Left lung (tissue), 14 donors: ENCODE measurements around the gene ZDHHC12. TPM values are rescaled to one million over a fixed set of nuclear protein-coding genes. Genes with fewer than 3 reads are reported as not detected.

Experiments used
- ATAC-seq: fragments of 200-7000 bp; cut with Tn5 transposase; one replicate; pipeline ENCODE4 v1.9.1; 2020; ENCODE audit warnings: moderate library complexity
- DNase-seq, 4 donors: peaks; one replicate each; pipeline ENCODE4 v3.0.0-alpha.2; 2013 to 2020
- H3K27ac ChIP-seq, 2 donors: fragments of 200-600 bp; sonication (generic) in 1 of 2; one replicate each; pipeline versions ENCODE4 v1.5.0 to v1.8.0; 2020 to 2021
- H3K27me3 ChIP-seq, 2 donors: fragments of 200-600 bp; sonication (generic) in 1 of 2; one replicate each; pipeline versions ENCODE4 v1.5.0 to v1.8.0; 2020 to 2021
- H3K36me3 ChIP-seq, 2 donors: fragments of 200-600 bp; sonication (generic) in 1 of 2; one replicate each; pipeline versions ENCODE4 v1.5.0 to v1.8.0; 2020 to 2021
- H3K4me1 ChIP-seq, 2 donors: fragments of 200-600 bp; one replicate each; pipeline ENCODE4 v1.8.0; 2021
- H3K4me3 ChIP-seq, 2 donors: fragments of 200-600 bp; sonication (generic) in 1 of 2; one replicate each; pipeline versions ENCODE4 v1.5.0 to v1.8.0; 2020 to 2021; ENCODE audit warnings: mild to moderate bottlenecking in 1 of 2
- H3K9me3 ChIP-seq, 2 donors: fragments of 200-600 bp; sonication (generic) in 1 of 2; one replicate each; pipeline versions ENCODE4 v1.5.0 to v1.8.0; 2020 to 2021
- intact Hi-C, 2 donors: fragments of 100-400 bp; cut with DNase I; formaldehyde crosslinking; loops; one replicate each; pipeline versions ENCODE4 v1.11.2 to v1.14.2; 2022
- long read RNA-seq, 12 donors: library from polyadenylated mRNA in 2 of 12; unstranded in 2 of 12; transcript quantifications; one replicate each; pipeline ENCODE4 v2.0.0 and lab custom pipeline, GENCODE V29; 2019 to 2026
- polyA plus RNA-seq, 6 donors: library from polyadenylated mRNA; unstranded; fragments of 120-200 nt; gene quantifications; one replicate each; pipeline ENCODE4 v1.2.1, GENCODE V29; 2013; ENCODE audit not compliant: insufficient read length in 6 of 6
- total RNA-seq, 2 donors: library from RNA; stranded (reverse); fragmentation: NEBNext Ultra II Directional; extraction: Animal tissue kit (Norgen Biotek cat#: 25700); gene quantifications; one replicate each; pipeline ENCODE4 v1.2.1, GENCODE V29; 2021
- TF ChIP-seq, protein P1 (sequence below), 2 donors: fragments of 200-600 bp; sonication (generic) in 1 of 2; IDR thresholded peaks; one replicate each; pipeline versions ENCODE4 v1.5.0 to v1.8.0; 2021; ENCODE audit warnings: antibody characterized with exemption in 2 of 2
- donor health status: DM: no; HTN: yes; CAD: no.
- donor health status: DM: no; HTN: no; CAD: no.

ZDHHC12 gene, protein sequence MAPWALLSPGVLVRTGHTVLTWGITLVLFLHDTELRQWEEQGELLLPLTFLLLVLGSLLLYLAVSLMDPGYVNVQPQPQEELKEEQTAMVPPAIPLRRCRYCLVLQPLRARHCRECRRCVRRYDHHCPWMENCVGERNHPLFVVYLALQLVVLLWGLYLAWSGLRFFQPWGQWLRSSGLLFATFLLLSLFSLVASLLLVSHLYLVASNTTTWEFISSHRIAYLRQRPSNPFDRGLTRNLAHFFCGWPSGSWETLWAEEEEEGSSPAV
- total RNA-seq = 10 to 100 TPM; 42.2 to 48.9 TPM
- polyA plus RNA-seq = 10 to 100 TPM; 10.8 to 13.3 (median 11.3) TPM
- long read RNA-seq, donor 1, transcript ZDHHC12-201 (5 exons, 1,129 nt) = major isoform, 25 of 25 reads
- long read RNA-seq, donor 1, partial matches to known transcripts = 0 of 25 reads
- long read RNA-seq, donor 1, other reads (novel, unspliced or antisense) = 0 of 25 reads
- long read RNA-seq, donor 2, transcript ZDHHC12-201 (5 exons, 1,129 nt) = major isoform, 10 of 10 reads
- long read RNA-seq, donor 2, partial matches to known transcripts = 0 of 10 reads
- long read RNA-seq, donor 2, other reads (novel, unspliced or antisense) = 0 of 10 reads
- long read RNA-seq, donor 3, transcript ZDHHC12-201 (5 exons, 1,129 nt) = major isoform, 9 of 9 reads
- long read RNA-seq, donor 3, partial matches to known transcripts = 0 of 9 reads
- long read RNA-seq, donor 3, other reads (novel, unspliced or antisense) = 0 of 9 reads
- long read RNA-seq, donor 4, transcript ZDHHC12-201 (5 exons, 1,129 nt) = major isoform, 96 of 106 reads
- long read RNA-seq, donor 4, partial matches to known transcripts = 0 of 106 reads
- long read RNA-seq, donor 4, other reads (novel, unspliced or antisense) = 10 of 106 reads
- long read RNA-seq, donor 5, transcript ZDHHC12-201 (5 exons, 1,129 nt) = major isoform, 8 of 8 reads
- long read RNA-seq, donor 5, partial matches to known transcripts = 0 of 8 reads
- long read RNA-seq, donor 5, other reads (novel, unspliced or antisense) = 0 of 8 reads
- long read RNA-seq, donor 6, transcript ZDHHC12-201 (5 exons, 1,129 nt) = major isoform, 7 of 7 reads
- long read RNA-seq, donor 6, partial matches to known transcripts = 0 of 7 reads
- long read RNA-seq, donor 6, other reads (novel, unspliced or antisense) = 0 of 7 reads
- long read RNA-seq, donor 7, partial matches to known transcripts = 0 of 3 reads
- long read RNA-seq, donor 7, other reads (novel, unspliced or antisense) = 0 of 3 reads
- long read RNA-seq, donor 8, transcript ZDHHC12-201 (5 exons, 1,129 nt) = major isoform, 14 of 14 reads
- long read RNA-seq, donor 8, partial matches to known transcripts = 0 of 14 reads
- long read RNA-seq, donor 8, other reads (novel, unspliced or antisense) = 0 of 14 reads
- long read RNA-seq, donor 9 = 0 reads
- long read RNA-seq, donor 10, transcript ZDHHC12-201 (5 exons, 1,129 nt) = major isoform, 129 of 157 reads
- long read RNA-seq, donor 10, partial matches to known transcripts = 3 of 157 reads
- long read RNA-seq, donor 10, other reads (novel, unspliced or antisense) = 25 of 157 reads
- long read RNA-seq, donor 11, transcript ZDHHC12-201 (5 exons, 1,129 nt) = major isoform, 10 of 10 reads
- long read RNA-seq, donor 11, partial matches to known transcripts = 0 of 10 reads
- long read RNA-seq, donor 11, other reads (novel, unspliced or antisense) = 0 of 10 reads
- long read RNA-seq, donor 12, transcript ZDHHC12-201 (5 exons, 1,129 nt) = major isoform, 12 of 20 reads
- long read RNA-seq, donor 12, partial matches to known transcripts = 8 of 20 reads
- long read RNA-seq, donor 12, other reads (novel, unspliced or antisense) = 0 of 20 reads

DNA sequence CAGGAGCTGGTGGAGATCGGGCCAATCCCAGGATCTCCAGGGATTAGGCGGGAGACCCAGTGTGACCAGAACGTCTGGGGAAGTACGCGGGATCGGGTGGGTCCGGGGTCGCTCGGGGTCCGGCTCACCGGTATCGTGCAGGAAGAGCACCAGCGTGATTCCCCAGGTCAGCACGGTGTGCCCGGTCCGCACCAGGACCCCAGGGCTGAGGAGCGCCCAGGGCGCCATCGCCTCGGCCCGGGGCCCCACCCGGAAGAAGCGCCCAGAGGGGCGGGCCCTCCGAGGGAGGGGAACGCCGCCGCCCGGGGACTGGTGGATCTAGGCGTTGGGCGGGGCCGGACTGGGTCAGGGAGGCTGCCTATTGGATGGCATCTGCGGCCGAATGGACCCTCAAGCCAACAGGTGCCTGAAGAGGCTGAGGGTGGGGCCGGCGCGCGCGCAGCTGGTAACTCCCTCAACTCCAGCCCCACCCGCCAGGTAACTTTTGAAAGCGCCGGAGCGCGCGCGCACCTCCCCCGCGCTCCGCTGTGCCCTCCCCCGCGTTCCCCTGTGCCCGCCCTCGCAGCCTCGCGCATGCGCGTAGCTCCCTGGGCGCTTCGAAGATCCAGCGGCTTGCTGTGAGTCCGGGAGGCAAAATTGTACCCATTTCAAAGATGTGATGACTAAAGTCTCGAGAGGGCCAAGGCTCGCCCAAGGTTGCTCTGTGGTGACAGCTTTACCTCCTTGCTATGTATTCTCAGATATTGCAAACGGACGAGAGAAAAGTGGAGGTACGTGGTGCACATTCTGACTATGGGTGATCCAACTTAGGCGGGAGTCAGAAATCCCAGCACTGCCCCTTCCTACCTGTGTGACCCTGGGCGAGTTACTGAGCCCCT is at the start of gene ZDHHC12:
Gene ZDHHC12 (minus strand): TSS at position 262 of the 878 bp plus-strand sequence. CDS start 34 bp downstream, at position 228.
- TF ChIP-seq, protein P1, sequence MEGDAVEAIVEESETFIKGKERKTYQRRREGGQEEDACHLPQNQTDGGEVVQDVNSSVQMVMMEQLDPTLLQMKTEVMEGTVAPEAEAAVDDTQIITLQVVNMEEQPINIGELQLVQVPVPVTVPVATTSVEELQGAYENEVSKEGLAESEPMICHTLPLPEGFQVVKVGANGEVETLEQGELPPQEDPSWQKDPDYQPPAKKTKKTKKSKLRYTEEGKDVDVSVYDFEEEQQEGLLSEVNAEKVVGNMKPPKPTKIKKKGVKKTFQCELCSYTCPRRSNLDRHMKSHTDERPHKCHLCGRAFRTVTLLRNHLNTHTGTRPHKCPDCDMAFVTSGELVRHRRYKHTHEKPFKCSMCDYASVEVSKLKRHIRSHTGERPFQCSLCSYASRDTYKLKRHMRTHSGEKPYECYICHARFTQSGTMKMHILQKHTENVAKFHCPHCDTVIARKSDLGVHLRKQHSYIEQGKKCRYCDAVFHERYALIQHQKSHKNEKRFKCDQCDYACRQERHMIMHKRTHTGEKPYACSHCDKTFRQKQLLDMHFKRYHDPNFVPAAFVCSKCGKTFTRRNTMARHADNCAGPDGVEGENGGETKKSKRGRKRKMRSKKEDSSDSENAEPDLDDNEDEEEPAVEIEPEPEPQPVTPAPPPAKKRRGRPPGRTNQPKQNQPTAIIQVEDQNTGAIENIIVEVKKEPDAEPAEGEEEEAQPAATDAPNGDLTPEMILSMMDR (IDR thresholded peaks at IDR 0.05) = no peak
- no peaks in the 10 kb centered on the region for H3K27me3 ChIP-seq
- ATAC-seq (peak; percentile 96), DNase-seq (peak; percentile 74 to 99 (median 95))
- peaks cover 0 to 25% of the 10 kb centered on the region in 2 donors for H3K36me3 ChIP-seq
- H3K4me1 ChIP-seq = peaks cover 0 to 21% of the 10 kb centered on the region in 2 donors
- no peaks in the 10 kb centered on the region for H3K9me3 ChIP-seq
- intact Hi-C loops = no loop called here
- H3K4me3 ChIP-seq = peak within 1 kb of the TSS; percentile 70 to 75
- H3K27ac ChIP-seq = peak within 1 kb of the TSS; percentile 71 to 76

DNA sequence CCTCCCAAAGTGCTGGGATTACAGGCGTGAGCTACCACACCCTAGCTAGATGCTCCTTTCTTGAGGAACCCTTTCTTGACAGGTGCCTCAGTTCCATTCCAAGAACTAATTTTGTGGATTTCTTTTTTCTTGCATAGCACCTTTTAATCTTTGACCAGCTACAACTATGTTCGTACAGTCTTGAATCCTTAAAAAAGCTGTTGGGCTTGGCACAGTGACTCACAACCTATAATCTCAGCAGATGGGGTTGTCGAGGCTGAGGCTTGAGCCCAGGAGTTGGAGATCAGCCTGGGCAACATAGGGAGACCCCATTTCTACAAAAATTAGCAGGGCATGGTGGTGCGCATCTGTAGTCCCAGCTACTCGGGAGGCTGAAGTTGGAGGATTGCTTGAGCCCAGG is 49.1 kb upstream of the ZDHHC12 start:
- no peak for ATAC-seq

DNA sequence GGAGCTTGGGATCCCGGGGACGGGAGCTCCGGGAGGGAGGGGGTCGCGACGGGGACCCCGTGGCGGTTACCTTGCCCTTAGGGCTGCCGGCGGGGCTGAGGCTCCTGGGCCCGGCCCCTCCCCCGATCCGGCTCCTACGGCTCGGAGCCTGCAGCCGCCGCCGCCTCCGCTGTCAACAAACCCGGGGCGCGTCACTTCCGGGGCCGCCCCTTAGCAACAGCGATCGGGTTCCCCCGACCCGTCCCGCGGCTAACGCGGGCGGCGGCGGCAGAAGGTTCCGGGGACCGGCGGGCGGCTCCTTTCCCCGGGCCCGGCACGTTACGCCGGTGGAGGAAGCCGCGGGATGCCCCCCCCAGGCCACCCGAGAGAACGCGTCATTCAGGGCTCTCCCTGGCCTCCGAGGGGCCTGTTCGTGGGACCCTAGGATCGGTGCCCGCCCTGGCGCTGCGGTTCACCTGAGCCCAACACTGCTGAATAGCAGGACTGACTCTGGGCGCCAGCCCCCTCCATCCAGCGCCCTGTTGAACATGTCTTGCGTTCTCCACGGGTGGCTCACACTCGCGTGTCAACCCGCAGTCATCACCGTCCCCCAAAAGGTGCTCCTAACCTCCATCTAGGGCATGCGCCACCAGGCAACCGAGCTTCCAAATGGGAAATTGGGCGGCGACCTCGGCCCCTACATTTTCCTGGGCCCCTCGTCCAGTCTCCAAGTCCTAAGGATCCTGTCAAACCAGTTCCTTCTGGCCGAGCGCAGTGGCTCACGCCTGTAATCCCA is 48.0 kb upstream of the ZDHHC12 start, which contains the start of gene ZER1:
Gene ZER1 (minus strand): TSS at position 183 of the 775 bp plus-strand sequence. CDS start 16,362 bp downstream, outside the sequence.
- Histone ChIP-seq H3K27ac (peak within 1 kb of the TSS; percentile 90 to 93), H3K4me1 (peaks cover 9 to 24% of the 10 kb centered on the region in 2 donors), H3K9me3 (peaks cover 0 to 11% of the 10 kb centered on the region in 2 donors), H3K4me3 (peak within 1 kb of the TSS; percentile 74 to 79), H3K36me3 (peaks cover 0 to 7% of the 10 kb centered on the region in 2 donors), H3K27me3 (no peaks in the 10 kb centered on the region)
- DNase-seq (peak; percentile 84 to 99 (median 92)), ATAC-seq (peak; percentile 98)
- intact Hi-C loops = no loop called here
- TF ChIP-seq, protein P1 (IDR thresholded peaks at IDR 0.05) = no peak

More for the DNA sequence above, 49.1 kb upstream of the ZDHHC12 start:
- peaks cover 0 to 11% of the 10 kb centered on the region in 2 donors for H3K9me3 ChIP-seq
- no peak overlapping the region for H3K4me3 ChIP-seq
- H3K27ac ChIP-seq = no peak overlapping the region
- H3K36me3 ChIP-seq = no peaks in the 10 kb centered on the region
- intact Hi-C loops = no loop called here
- TF ChIP-seq, protein P1 (IDR thresholded peaks at IDR 0.05) = no peak
- H3K4me1 ChIP-seq = peaks cover 9 to 24% of the 10 kb centered on the region in 2 donors
- no peak for DNase-seq
- no peaks in the 10 kb centered on the region for H3K27me3 ChIP-seq
